Posterior cingulate gyrus (tissue), 11 donors: ENCODE results near the gene GDF10.

Source experiments
- DNase-seq, 10 donors: peaks; one replicate each; pipeline versions ENCODE4 v3.0.0 to v3.0.0-alpha.2; 2020 to 2021; ENCODE audit warnings: mixed read lengths in 3 of 10
- intact Hi-C: fragments of 100-400 bp; cut with DNase I; formaldehyde crosslinking; loops from one replicate; pipeline ENCODE4 v1.15.1; 2023

The GDF10 gene

GRCh38 chr10:47299611-47300428, at the start of gene GDF10:
Gene GDF10 (plus strand): TSS chr10:47300197. CDS start chr10:47300652, 455 bp downstream.
- peak in 2 of 10 donors; percentile 74 to 89 for DNase-seq
- intact Hi-C loops: no loop called here

- intact Hi-C loops: no loop called here
- DNase-seq: no peak
These were observed 47.8 kb upstream of the GDF10 start for GRCh38 chr10:47252093-47252780.

GRCh38 chr10:47253030-47253637, 46.9 kb upstream of the GDF10 start:
- no peak for DNase-seq
- intact Hi-C loops: no loop called here

GRCh38 chr10:47253651-47254375, 46.2 kb upstream of the GDF10 start:
- peak in 3 of 10 donors; percentile 30 to 84 (median 47) for DNase-seq
- intact Hi-C loops: no loop called here

- no peak for DNase-seq
- intact Hi-C loops: no loop called here
These were observed 45.4 kb upstream of the GDF10 start for GRCh38 chr10:47254611-47255010.

- intact Hi-C loops: no loop called here
- DNase-seq: peak in 1 of 10 donors; percentile 27
These were observed 44.8 kb upstream of the GDF10 start for GRCh38 chr10:47255033-47255813.

- DNase-seq: peak in 1 of 10 donors; percentile 35
These were observed 44.1 kb upstream of the GDF10 start for GRCh38 chr10:47255866-47256265.

GRCh38 chr10:47256751-47257336, 43.2 kb upstream of the GDF10 start:
- DNase-seq: no peak
- intact Hi-C loops: no loop called here

More at GRCh38 chr10:47255866-47256265, 44.1 kb upstream of the GDF10 start:
- intact Hi-C loops: no loop called here

GRCh38 chr10:47257396-47258120, 42.4 kb upstream of the GDF10 start:
- intact Hi-C loops: no loop called here
- no peak for DNase-seq

GRCh38 chr10:47258921-47259320, 41.1 kb upstream of the GDF10 start:
- intact Hi-C loops: no loop called here
- DNase-seq: no peak

GRCh38 chr10:47259466-47259865, 40.5 kb upstream of the GDF10 start:
- no peak for DNase-seq
- intact Hi-C loops: no loop called here

- DNase-seq: no peak
- intact Hi-C loops: no loop called here
These were observed 39.4 kb upstream of the GDF10 start for GRCh38 chr10:47260505-47261111.

- intact Hi-C loops: no loop called here
- DNase-seq: no peak
These were observed 38.9 kb upstream of the GDF10 start for GRCh38 chr10:47261121-47261520.

- DNase-seq: no peak
- intact Hi-C loops: no loop called here
These were observed 38.4 kb upstream of the GDF10 start for GRCh38 chr10:47261556-47261955.

GRCh38 chr10:47262606-47263533, 37.1 kb upstream of the GDF10 start:
- intact Hi-C loops: no loop called here

GRCh38 chr10:47264797-47265281, 35.2 kb upstream of the GDF10 start:
- no peak for DNase-seq
- intact Hi-C loops: no loop called here

More at GRCh38 chr10:47262606-47263533, 37.1 kb upstream of the GDF10 start:
- DNase-seq: no peak

GRCh38 chr10:47266602-47267001, 33.4 kb upstream of the GDF10 start:
- peak in 1 of 10 donors; percentile 24 for DNase-seq
- intact Hi-C loops: no loop called here
